T-helper 1 cell treated with Interleukin-12 subunit alpha and Interleukin-12 subunit beta and Interleukin-4 antibody, amounts not matched to agents 30 μg/mL and 1 μg/mL, for 36 hours (primary cell): ENCODE measurements around the gene RMI2.

Source experiments
- H3K27ac Mint-ChIP-seq: one replicate; pipeline ENCODE4 v1.8.0; 2021; ENCODE audit warnings: mild to moderate bottlenecking, mixed read lengths
- H3K27me3 Mint-ChIP-seq: one replicate; pipeline ENCODE4 v1.8.0; 2021; ENCODE audit warnings: low read depth, mixed read lengths
- H3K36me3 Mint-ChIP-seq: one replicate; pipeline ENCODE4 v1.8.0; 2021; ENCODE audit warnings: low read depth, mixed read lengths
- H3K4me1 Mint-ChIP-seq: one replicate; pipeline ENCODE4 v1.8.0; 2021; ENCODE audit warnings: low read depth, mixed read lengths
- H3K4me3 Mint-ChIP-seq: one replicate; pipeline ENCODE4 v1.8.0; 2021; ENCODE audit warnings: mild to moderate bottlenecking, moderate library complexity, mixed read lengths
- H3K9me3 Mint-ChIP-seq: one replicate; pipeline ENCODE4 v1.8.0; 2021; ENCODE audit warnings: mixed read lengths

Gene RMI2

GRCh38 chr16:11386791-11387546 is 41.7 kb downstream of the RMI2 start:
- Mint-ChIP-seq H3K27ac (no peak overlapping the region), H3K4me1 (peaks cover 5% of the 10 kb centered on the region), H3K27me3 (no peaks in the 10 kb centered on the region), H3K36me3 (no peaks in the 10 kb centered on the region), H3K4me3 (no peak overlapping the region), H3K9me3 (no peaks in the 10 kb centered on the region)

GRCh38 chr16:11389083-11389482 is 43.8 kb downstream of the RMI2 start:
- no peak overlapping the region for H3K4me3 Mint-ChIP-seq
- no peak overlapping the region for H3K27ac Mint-ChIP-seq
- no peaks in the 10 kb centered on the region for H3K36me3 Mint-ChIP-seq
- peaks cover 5% of the 10 kb centered on the region for H3K4me1 Mint-ChIP-seq
- no peaks in the 10 kb centered on the region for H3K27me3 Mint-ChIP-seq
- H3K9me3 Mint-ChIP-seq = no peaks in the 10 kb centered on the region

GRCh38 chr16:11389631-11390565 is 44.6 kb downstream of the RMI2 start:
- Mint-ChIP-seq H3K27ac (peak overlapping the region; percentile 15), H3K9me3 (no peaks in the 10 kb centered on the region), H3K27me3 (no peaks in the 10 kb centered on the region), H3K4me1 (peaks cover 5% of the 10 kb centered on the region), H3K4me3 (no peak overlapping the region), H3K36me3 (no peaks in the 10 kb centered on the region)

GRCh38 chr16:11390573-11391495 is 45.6 kb downstream of the RMI2 start:
- no peaks in the 10 kb centered on the region for H3K9me3 Mint-ChIP-seq
- H3K27me3 Mint-ChIP-seq = no peaks in the 10 kb centered on the region
- H3K4me3 Mint-ChIP-seq = no peak overlapping the region
- H3K4me1 Mint-ChIP-seq = peaks cover 5% of the 10 kb centered on the region
- no peak overlapping the region for H3K27ac Mint-ChIP-seq
- H3K36me3 Mint-ChIP-seq = no peaks in the 10 kb centered on the region

- Mint-ChIP-seq H3K4me3 (no peak overlapping the region), H3K27me3 (no peaks in the 10 kb centered on the region), H3K27ac (no peak overlapping the region), H3K4me1 (peaks cover 7% of the 10 kb centered on the region), H3K9me3 (no peaks in the 10 kb centered on the region), H3K36me3 (no peaks in the 10 kb centered on the region)
Observed at GRCh38 chr16:11391576-11391975, 46.3 kb downstream of the RMI2 start.

GRCh38 chr16:11392041-11392581 is 46.9 kb downstream of the RMI2 start:
- Mint-ChIP-seq H3K4me1 (peaks cover 7% of the 10 kb centered on the region), H3K27ac (no peak overlapping the region), H3K4me3 (no peak overlapping the region)

GRCh38 chr16:11393366-11393765 is 48.1 kb downstream of the RMI2 start:
- no peak overlapping the region for H3K27ac Mint-ChIP-seq
- H3K36me3 Mint-ChIP-seq = no peaks in the 10 kb centered on the region
- peaks cover 7% of the 10 kb centered on the region for H3K4me1 Mint-ChIP-seq
- no peak overlapping the region for H3K4me3 Mint-ChIP-seq
- no peaks in the 10 kb centered on the region for H3K27me3 Mint-ChIP-seq
- H3K9me3 Mint-ChIP-seq = no peaks in the 10 kb centered on the region

More at GRCh38 chr16:11392041-11392581, 46.9 kb downstream of the RMI2 start:
- Mint-ChIP-seq H3K9me3 (no peaks in the 10 kb centered on the region), H3K36me3 (no peaks in the 10 kb centered on the region), H3K27me3 (no peaks in the 10 kb centered on the region)

GRCh38 chr16:11393861-11394592 is 48.8 kb downstream of the RMI2 start:
- no peaks in the 10 kb centered on the region for H3K36me3 Mint-ChIP-seq
- H3K27me3 Mint-ChIP-seq = no peaks in the 10 kb centered on the region
- H3K4me3 Mint-ChIP-seq = no peak overlapping the region
- no peak overlapping the region for H3K27ac Mint-ChIP-seq
- H3K9me3 Mint-ChIP-seq = no peaks in the 10 kb centered on the region
- peaks cover 6% of the 10 kb centered on the region for H3K4me1 Mint-ChIP-seq

GRCh38 chr16:11394593-11394960 is 49.3 kb downstream of the RMI2 start:
- Mint-ChIP-seq H3K4me3 (no peak overlapping the region), H3K36me3 (no peaks in the 10 kb centered on the region)

GRCh38 chr16:11395008-11395948 is 50.0 kb downstream of the RMI2 start:
- no peaks in the 10 kb centered on the region for H3K27me3 Mint-ChIP-seq
- no peak overlapping the region for H3K27ac Mint-ChIP-seq
- H3K36me3 Mint-ChIP-seq = no peaks in the 10 kb centered on the region
- peaks cover 3% of the 10 kb centered on the region for H3K4me1 Mint-ChIP-seq
- no peak overlapping the region for H3K4me3 Mint-ChIP-seq
- no peaks in the 10 kb centered on the region for H3K9me3 Mint-ChIP-seq

More at GRCh38 chr16:11394593-11394960, 49.3 kb downstream of the RMI2 start:
- peaks cover 4% of the 10 kb centered on the region for H3K4me1 Mint-ChIP-seq
- H3K27me3 Mint-ChIP-seq = no peaks in the 10 kb centered on the region
- no peak overlapping the region for H3K27ac Mint-ChIP-seq
- H3K9me3 Mint-ChIP-seq = no peaks in the 10 kb centered on the region

GRCh38 chr16:11395949-11396240 is 50.6 kb downstream of the RMI2 start:
- Mint-ChIP-seq H3K4me1 (peaks cover 3% of the 10 kb centered on the region), H3K4me3 (no peak overlapping the region), H3K9me3 (no peaks in the 10 kb centered on the region), H3K27me3 (no peaks in the 10 kb centered on the region), H3K36me3 (no peaks in the 10 kb centered on the region), H3K27ac (no peak overlapping the region)

- H3K36me3 Mint-ChIP-seq = no peaks in the 10 kb centered on the region
- no peaks in the 10 kb centered on the region for H3K27me3 Mint-ChIP-seq
- H3K9me3 Mint-ChIP-seq = no peaks in the 10 kb centered on the region
- H3K4me1 Mint-ChIP-seq = peaks cover 3% of the 10 kb centered on the region
- no peak overlapping the region for H3K4me3 Mint-ChIP-seq
- no peak overlapping the region for H3K27ac Mint-ChIP-seq
Observed at GRCh38 chr16:11396241-11397048, 51.2 kb downstream of the RMI2 start.
